ENCODE results near the gene PCDHGC5.

Gene PCDHGC5

DNA sequence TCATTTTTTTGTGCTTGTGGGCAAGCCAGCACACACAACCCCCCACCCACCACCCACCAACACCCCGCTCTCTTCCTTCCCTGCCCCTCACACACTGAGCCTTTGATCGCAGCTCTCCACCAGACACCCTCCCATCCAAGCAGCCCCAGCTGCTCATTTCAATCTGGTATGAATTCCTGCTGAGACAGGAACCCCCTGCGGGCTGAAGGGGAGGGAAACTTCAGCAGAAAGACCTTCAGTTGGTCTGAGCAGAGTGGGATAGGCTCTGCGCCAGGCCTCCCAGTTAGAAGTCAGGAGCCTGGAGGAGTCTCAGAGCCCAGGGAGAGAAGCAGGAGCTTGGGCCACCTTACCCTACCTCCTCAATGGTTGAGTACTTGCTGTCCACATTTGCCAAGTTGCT is 7.2 kb downstream of the PCDHGC5 start:
- TF ChIP-seq POLR2AphosphoS5 (IDR thresholded peaks at IDR 0.05; ENCODE audit: low read depth, low read length), result no peak
- TF ChIP-seq, protein P1, sequence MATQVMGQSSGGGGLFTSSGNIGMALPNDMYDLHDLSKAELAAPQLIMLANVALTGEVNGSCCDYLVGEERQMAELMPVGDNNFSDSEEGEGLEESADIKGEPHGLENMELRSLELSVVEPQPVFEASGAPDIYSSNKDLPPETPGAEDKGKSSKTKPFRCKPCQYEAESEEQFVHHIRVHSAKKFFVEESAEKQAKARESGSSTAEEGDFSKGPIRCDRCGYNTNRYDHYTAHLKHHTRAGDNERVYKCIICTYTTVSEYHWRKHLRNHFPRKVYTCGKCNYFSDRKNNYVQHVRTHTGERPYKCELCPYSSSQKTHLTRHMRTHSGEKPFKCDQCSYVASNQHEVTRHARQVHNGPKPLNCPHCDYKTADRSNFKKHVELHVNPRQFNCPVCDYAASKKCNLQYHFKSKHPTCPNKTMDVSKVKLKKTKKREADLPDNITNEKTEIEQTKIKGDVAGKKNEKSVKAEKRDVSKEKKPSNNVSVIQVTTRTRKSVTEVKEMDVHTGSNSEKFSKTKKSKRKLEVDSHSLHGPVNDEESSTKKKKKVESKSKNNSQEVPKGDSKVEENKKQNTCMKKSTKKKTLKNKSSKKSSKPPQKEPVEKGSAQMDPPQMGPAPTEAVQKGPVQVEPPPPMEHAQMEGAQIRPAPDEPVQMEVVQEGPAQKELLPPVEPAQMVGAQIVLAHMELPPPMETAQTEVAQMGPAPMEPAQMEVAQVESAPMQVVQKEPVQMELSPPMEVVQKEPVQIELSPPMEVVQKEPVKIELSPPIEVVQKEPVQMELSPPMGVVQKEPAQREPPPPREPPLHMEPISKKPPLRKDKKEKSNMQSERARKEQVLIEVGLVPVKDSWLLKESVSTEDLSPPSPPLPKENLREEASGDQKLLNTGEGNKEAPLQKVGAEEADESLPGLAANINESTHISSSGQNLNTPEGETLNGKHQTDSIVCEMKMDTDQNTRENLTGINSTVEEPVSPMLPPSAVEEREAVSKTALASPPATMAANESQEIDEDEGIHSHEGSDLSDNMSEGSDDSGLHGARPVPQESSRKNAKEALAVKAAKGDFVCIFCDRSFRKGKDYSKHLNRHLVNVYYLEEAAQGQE (IDR thresholded peaks at IDR 0.05; ENCODE audit: insufficient read depth in 1 of 2, low read depth in 2 of 2, low read length in 2 of 2), result no peak
- TF ChIP-seq TAF1 (IDR thresholded peaks at IDR 0.05; ENCODE audit: borderline replicate concordance, insufficient read depth, low read length), result no peak
- no peak for TF ChIP-seq FOXP2 (optimal IDR thresholded peaks at IDR 0.05; ENCODE audit: borderline replicate concordance, extremely low read depth, extremely low read length, insufficient read depth)
- no peak for TF ChIP-seq SIN3A (IDR thresholded peaks at IDR 0.05; ENCODE audit: borderline replicate concordance, insufficient read depth, low read length)

DNA sequence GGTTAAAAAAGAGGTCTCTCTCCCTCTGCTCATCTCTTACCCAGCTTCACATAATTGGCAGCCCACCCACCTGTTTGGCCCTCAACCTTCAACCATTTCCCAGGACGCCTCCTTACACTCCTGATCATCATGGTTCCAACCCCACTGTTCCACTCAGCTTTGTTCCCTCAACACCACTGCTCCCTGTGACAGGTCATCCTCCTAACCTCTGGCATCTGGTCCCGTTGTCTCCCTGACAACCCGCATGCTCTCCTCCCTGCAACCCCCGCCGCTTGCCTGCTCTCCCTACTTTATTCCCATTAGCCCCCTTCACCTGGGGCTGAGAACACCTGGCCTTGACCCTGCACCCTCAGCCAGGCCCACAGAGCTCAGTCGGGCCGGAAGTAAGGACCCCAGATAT is 12.9 kb downstream of the PCDHGC5 start:
- TF ChIP-seq POLR2AphosphoS5 (IDR thresholded peaks at IDR 0.05; ENCODE audit: low read depth, low read length) (no peak), FOXP2 (optimal IDR thresholded peaks at IDR 0.05; ENCODE audit: borderline replicate concordance, extremely low read depth, extremely low read length, insufficient read depth) (no peak), SIN3A (IDR thresholded peaks at IDR 0.05; ENCODE audit: borderline replicate concordance, insufficient read depth, low read length) (no peak), TAF1 (IDR thresholded peaks at IDR 0.05; ENCODE audit: borderline replicate concordance, insufficient read depth, low read length) (no peak)
- TF ChIP-seq, protein P1 (IDR thresholded peaks at IDR 0.05; ENCODE audit: insufficient read depth in 1 of 2, low read depth in 2 of 2, low read length in 2 of 2), result no peak

DNA sequence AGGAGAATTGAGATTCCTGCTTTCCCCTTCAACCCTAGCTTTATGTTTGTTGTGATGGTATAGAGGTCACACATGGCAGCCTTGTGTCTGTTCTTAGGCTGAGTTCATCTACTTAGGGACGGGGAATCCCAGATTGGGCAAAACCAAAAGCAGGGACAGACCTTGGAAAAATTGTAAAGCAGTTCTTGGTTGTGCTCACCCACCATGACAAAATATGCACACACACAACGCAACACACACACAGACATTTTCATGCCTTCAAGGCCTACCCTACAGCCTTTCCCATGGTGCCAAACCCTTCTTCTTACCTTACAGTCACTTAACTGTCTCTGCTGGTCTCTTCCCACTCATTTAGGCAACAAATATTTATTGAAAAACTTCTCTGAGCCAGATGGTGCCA is 14.8 kb downstream of the PCDHGC5 start:
- TF ChIP-seq, protein P1 (IDR thresholded peaks at IDR 0.05; ENCODE audit: insufficient read depth in 1 of 2, low read depth in 2 of 2, low read length in 2 of 2), result no peak
- TF ChIP-seq POLR2AphosphoS5 (IDR thresholded peaks at IDR 0.05; ENCODE audit: low read depth, low read length) (no peak), FOXP2 (optimal IDR thresholded peaks at IDR 0.05; ENCODE audit: borderline replicate concordance, extremely low read depth, extremely low read length, insufficient read depth) (no peak), SIN3A (IDR thresholded peaks at IDR 0.05; ENCODE audit: borderline replicate concordance, insufficient read depth, low read length) (no peak)

DNA sequence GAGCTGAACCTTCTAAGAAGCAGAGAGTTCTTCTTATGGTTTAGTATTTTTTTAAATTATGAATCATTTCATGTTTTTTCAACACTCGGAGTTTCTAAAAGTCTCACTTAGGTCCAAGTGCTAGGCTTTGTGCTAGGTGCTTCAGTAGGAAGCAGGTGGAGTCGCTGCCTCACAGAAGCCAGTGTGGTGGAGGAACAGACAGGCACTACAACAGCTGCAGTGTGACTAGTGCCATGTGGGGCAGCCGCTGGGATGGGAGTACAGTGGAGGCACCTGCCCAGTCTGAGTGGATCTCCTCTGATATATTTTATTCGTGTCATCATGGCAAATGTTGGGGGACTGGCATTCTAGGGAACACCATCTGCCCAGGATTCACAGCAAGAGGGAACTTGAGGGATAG is 15.3 kb downstream of the PCDHGC5 start:
- TF ChIP-seq SIN3A (IDR thresholded peaks at IDR 0.05; ENCODE audit: borderline replicate concordance, insufficient read depth, low read length), result no peak
- TF ChIP-seq, protein P1 (IDR thresholded peaks at IDR 0.05; ENCODE audit: insufficient read depth in 1 of 2, low read depth in 2 of 2, low read length in 2 of 2), result no peak
- TF ChIP-seq POLR2AphosphoS5 (IDR thresholded peaks at IDR 0.05; ENCODE audit: low read depth, low read length), result no peak
- no peak for TF ChIP-seq TAF1 (IDR thresholded peaks at IDR 0.05; ENCODE audit: borderline replicate concordance, insufficient read depth, low read length)
- no peak for TF ChIP-seq FOXP2 (optimal IDR thresholded peaks at IDR 0.05; ENCODE audit: borderline replicate concordance, extremely low read depth, extremely low read length, insufficient read depth)
